Endothelial cell of umbilical vein (primary cell): ENCODE measurements around the gene POU2F3. TPM values are rescaled to one million over a fixed set of nuclear protein-coding genes. Genes with fewer than 3 reads are reported as not detected.

Experiments
- BruUV-seq: library from RNA; stranded (reverse); fragments of 400-500 nt; replicated peaks from 2 replicates; lab custom pipeline; 2021; lab: Mats Ljungman, UMichigan
- CTCF ChIA-PET: fragments of 300-600, 350-600 bp; sonication (Branson Sonifier 250); formaldehyde crosslinking; loops from one replicate; lab custom pipeline; 2021; ENCODE audit warnings: antibody characterized with exemption, inconsistent platforms; lab: Charles Lee
- POLR2A ChIA-PET: fragments of 300-600, 350-600 bp; sonication (Branson Sonifier 250); formaldehyde crosslinking; loops from one replicate; lab custom pipeline; 2021; ENCODE audit warnings: antibody characterized with exemption, inconsistent platforms; lab: Charles Lee
- DNase-seq: peaks from one replicate; pipeline ENCODE4 v3.0.0-alpha.2; 2011; ENCODE audit warnings: low read depth, low spot score
- FAIRE-seq: peaks from 2 replicates; lab custom pipeline; 2011; peaks lifted over from hg19 to GRCh38; lab: Jason Lieb, UNC
- H2AFZ ChIP-seq: 2 replicates; pipeline ENCODE4 v1.6.0; 2012; ENCODE audit warnings: low read depth, low read length, control low read depth, inconsistent platforms
- H3K27ac ChIP-seq: 2 replicates; pipeline ENCODE4 v1.5.1; 2011; ENCODE audit warnings: low read depth, mild to moderate bottlenecking, control low read depth, low read length, moderate library complexity; ENCODE audit not compliant: insufficient read depth
- H3K27me3 ChIP-seq, 2 experiments: 2 replicates each; pipeline versions ENCODE4 v1.6.0 to v1.6.1; 2011; ENCODE audit warnings: low read length in 2 of 2, mixed read lengths in 1 of 2; ENCODE audit not compliant: control insufficient read depth in 2 of 2, insufficient read depth in 2 of 2
- H3K36me3 ChIP-seq, 2 experiments: 2 replicates in 1 of 2; 3 replicates in 1 of 2; pipeline ENCODE4 v1.5.1; 2011; ENCODE audit warnings: low read length in 2 of 2, mild to moderate bottlenecking in 1 of 2, moderate library complexity in 1 of 2; ENCODE audit not compliant: control insufficient read depth in 2 of 2, insufficient read depth in 2 of 2; ENCODE audit errors: extremely low read depth in 1 of 2
- H3K4me1 ChIP-seq: 3 replicates; pipeline ENCODE4 v1.5.1; 2011; ENCODE audit warnings: mild to moderate bottlenecking, low read length; ENCODE audit not compliant: control insufficient read depth, insufficient read depth; ENCODE audit errors: extremely low read depth
- H3K4me2 ChIP-seq: 2 replicates; pipeline ENCODE4 v1.6.1; 2011; ENCODE audit warnings: low read length, control low read depth, mixed read lengths; ENCODE audit not compliant: insufficient read depth
- H3K4me3 ChIP-seq, 3 experiments: fragments of 200-600 bp in 1 of 3; sonication (generic), shearing (Covaris generic) in 1 of 3; replicated peaks in 1 of 3; 2 replicates each; pipeline ENCODE4 v1.5.1; 2011 to 2016; ENCODE audit warnings: control low read depth in 3 of 3, low read length in 3 of 3, mild to moderate bottlenecking in 2 of 3, inconsistent platforms in 1 of 3, low read depth in 1 of 3, moderate library complexity in 1 of 3; ENCODE audit not compliant: insufficient read depth in 1 of 3
- H3K79me2 ChIP-seq: 2 replicates; pipeline ENCODE4 v1.6.0; 2012; ENCODE audit warnings: low read length, inconsistent platforms; ENCODE audit not compliant: control insufficient read depth, insufficient read depth
- H3K9ac ChIP-seq: replicated peaks from 2 replicates; pipeline ENCODE3; 2011; ENCODE audit warnings: low read length, control low read depth; ENCODE audit not compliant: insufficient read depth; ENCODE audit errors: extremely low read depth
- H3K9me1 ChIP-seq: replicated peaks from 3 replicates; pipeline ENCODE4 v1.6.0; 2011; ENCODE audit warnings: mild to moderate bottlenecking, low read length; ENCODE audit not compliant: control insufficient read depth, insufficient read depth; ENCODE audit errors: extremely low read depth
- H3K9me3 ChIP-seq: replicated peaks from 2 replicates; pipeline ENCODE4 v1.5.1; 2012; ENCODE audit warnings: low read length, inconsistent platforms; ENCODE audit not compliant: control insufficient read depth, insufficient read depth
- H4K20me1 ChIP-seq: replicated peaks from 2 replicates; pipeline ENCODE3; 2011; ENCODE audit warnings: mild to moderate bottlenecking, low read length; ENCODE audit not compliant: control insufficient read depth, insufficient read depth; ENCODE audit errors: extremely low read depth
- EZH2 ChIP-seq: IDR thresholded peaks from 2 replicates; pipeline ENCODE4 v1.6.1; 2012; ENCODE audit warnings: borderline replicate concordance, low read depth, mild to moderate bottlenecking, moderate library complexity, low read length, inconsistent platforms; ENCODE audit not compliant: severe bottlenecking
- FOS ChIP-seq: IDR thresholded peaks from 2 replicates; pipeline ENCODE4 v1.6.1; 2011; ENCODE audit warnings: mild to moderate bottlenecking, low read length, moderate library complexity, borderline replicate concordance; ENCODE audit not compliant: insufficient read depth
- GATA2 ChIP-seq: IDR thresholded peaks from 2 replicates; pipeline ENCODE4 v1.7.0; 2011; ENCODE audit warnings: low read depth, mild to moderate bottlenecking, moderate library complexity, mixed read lengths, low read length; ENCODE audit not compliant: insufficient read length, insufficient read depth
- JUN ChIP-seq: IDR thresholded peaks from 2 replicates; pipeline ENCODE4 v1.6.1; 2011; ENCODE audit warnings: borderline replicate concordance, low read depth; ENCODE audit not compliant: insufficient read length, insufficient read depth
- MYC ChIP-seq: IDR thresholded peaks from one replicate; pipeline ENCODE4 v1.6.1; 2011; ENCODE audit warnings: mild to moderate bottlenecking, low read depth, low read length
- POLR2A ChIP-seq: IDR thresholded peaks from 2 replicates; pipeline ENCODE4 v1.6.1; 2012; ENCODE audit warnings: low read depth, mild to moderate bottlenecking, control low read depth, low read length
- POLR2AphosphoS5 ChIP-seq: IDR thresholded peaks from 2 replicates; pipeline ENCODE4 v1.6.1; 2012; ENCODE audit warnings: low read depth, mild to moderate bottlenecking, control low read depth, low read length, moderate library complexity; ENCODE audit not compliant: insufficient read depth
- dilution Hi-C: fragments of 300-500 bp; cut with MboI; formaldehyde crosslinking; loops from one replicate; pipeline ENCODE4 v1.15.0; 2019; ENCODE audit warnings: low sequenced_read_pairs; ENCODE audit not compliant: extremely low pct_ligation_motif_present
- intact Hi-C: fragments of 100-400 bp; cut with micrococcal nuclease; formaldehyde crosslinking; loops from one replicate; pipeline ENCODE4 v1.10.0; 2022
- polyA plus RNA-seq, 4 experiments: library from polyadenylated mRNA; depleted of rRNA in 3 of 4; stranded (reverse) in 3 of 4; unstranded in 1 of 4; fragments of >200 nt; gene quantifications; 2 replicates each; pipeline versions ENCODE4 v1.2.1 to v1.2.3, GENCODE V29; 2011 to 2012; ENCODE audit warnings: missing spikeins in 1 of 4
- total RNA-seq: library from RNA; stranded (reverse); gene quantifications from 2 replicates; pipeline ENCODE4 v1.2.3, GENCODE V29; 2021
- TF ChIP-seq, protein P1 (sequence below): IDR thresholded peaks from 2 replicates; pipeline ENCODE4 v1.6.1; 2011; ENCODE audit not compliant: insufficient read depth, insufficient read length
- TF ChIP-seq, protein P2 (sequence below), 2 donors: IDR thresholded peaks; 1 replicate in 1 of 2; 2 replicates in 1 of 2; pipeline ENCODE4 v1.5.1; 2011; ENCODE audit warnings: low read length in 2 of 2, mild to moderate bottlenecking in 2 of 2, moderate library complexity in 2 of 2, control low read depth in 1 of 2, inconsistent platforms in 1 of 2, low read depth in 1 of 2; ENCODE audit not compliant: insufficient read depth in 1 of 2; ENCODE audit errors: extremely low read depth in 1 of 2

Gene POU2F3
- total and polyA plus RNA-seq, 2 donors (not counting 3 experiments of a cell fraction or from before 2014, with no cell fraction given) = 0.06 TPM; not detected in 1

- no peak for FAIRE-seq
- BruUV-seq = no TSS peak
Observed at GRCh38 chr11:120330045-120330444, 90.1 kb downstream of the POU2F3 start.

More at GRCh38 chr11:120330045-120330444, 90.1 kb downstream of the POU2F3 start:
- H3K27ac ChIP-seq = peak overlapping the region; percentile 19
- TF ChIP-seq EZH2 (no peak), FOS (no peak), JUN (no peak), MYC (no peak), POLR2AphosphoS5 (no peak), GATA2 (no peak), POLR2A (no peak)
- TF ChIP-seq, protein P1, sequence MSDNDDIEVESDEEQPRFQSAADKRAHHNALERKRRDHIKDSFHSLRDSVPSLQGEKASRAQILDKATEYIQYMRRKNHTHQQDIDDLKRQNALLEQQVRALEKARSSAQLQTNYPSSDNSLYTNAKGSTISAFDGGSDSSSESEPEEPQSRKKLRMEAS = no peak
- TF ChIP-seq, protein P2, sequence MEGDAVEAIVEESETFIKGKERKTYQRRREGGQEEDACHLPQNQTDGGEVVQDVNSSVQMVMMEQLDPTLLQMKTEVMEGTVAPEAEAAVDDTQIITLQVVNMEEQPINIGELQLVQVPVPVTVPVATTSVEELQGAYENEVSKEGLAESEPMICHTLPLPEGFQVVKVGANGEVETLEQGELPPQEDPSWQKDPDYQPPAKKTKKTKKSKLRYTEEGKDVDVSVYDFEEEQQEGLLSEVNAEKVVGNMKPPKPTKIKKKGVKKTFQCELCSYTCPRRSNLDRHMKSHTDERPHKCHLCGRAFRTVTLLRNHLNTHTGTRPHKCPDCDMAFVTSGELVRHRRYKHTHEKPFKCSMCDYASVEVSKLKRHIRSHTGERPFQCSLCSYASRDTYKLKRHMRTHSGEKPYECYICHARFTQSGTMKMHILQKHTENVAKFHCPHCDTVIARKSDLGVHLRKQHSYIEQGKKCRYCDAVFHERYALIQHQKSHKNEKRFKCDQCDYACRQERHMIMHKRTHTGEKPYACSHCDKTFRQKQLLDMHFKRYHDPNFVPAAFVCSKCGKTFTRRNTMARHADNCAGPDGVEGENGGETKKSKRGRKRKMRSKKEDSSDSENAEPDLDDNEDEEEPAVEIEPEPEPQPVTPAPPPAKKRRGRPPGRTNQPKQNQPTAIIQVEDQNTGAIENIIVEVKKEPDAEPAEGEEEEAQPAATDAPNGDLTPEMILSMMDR (IDR thresholded peaks at IDR 0.05; ENCODE audit: extremely low read depth in 1 of 2, insufficient read depth in 1 of 2, low read depth in 1 of 2, low read length in 2 of 2) = no peak
- intact Hi-C loops (loop anchor here (10.0 kb wide), 3 partner anchors 355 to 1865 kb away; partner anchors contain the start of gene SC5D), dilution Hi-C loops (no loop called here)
- H3K4me3 ChIP-seq = no peak overlapping the region
- no peaks in the 10 kb centered on the region for H3K9me3 ChIP-seq
- peaks cover 0 to 13% of the 10 kb centered on the region in 2 experiments for H3K36me3 ChIP-seq
- peaks cover 33% of the 10 kb centered on the region for H3K4me1 ChIP-seq
- no peak for DNase-seq
- no peak overlapping the region for H3K4me2 ChIP-seq
- H3K79me2 ChIP-seq = peaks cover 12% of the 10 kb centered on the region
- ChIA-PET POLR2A (no interaction called here), CTCF (interaction anchor here (1.6 kb wide), 1 partner anchor 26 kb away, joined by 8 read pairs; no protein-coding TSS in a partner anchor)
- no peaks in the 10 kb centered on the region for H3K9me1 ChIP-seq
- no peak overlapping the region for H2AFZ ChIP-seq
- H4K20me1 ChIP-seq = no peaks in the 10 kb centered on the region
- H3K27me3 ChIP-seq = no peaks in the 10 kb centered on the region
- H3K9ac ChIP-seq = no peak overlapping the region
